Ovary (tissue), 3 donors: ENCODE data around the gene SPATA33.

Experiments
- POLR2A ChIP-seq: fragments of 450-650 bp; IDR thresholded peaks from one replicate; pipeline ENCODE4 v1.6.1; 2017; ENCODE audit warnings: antibody characterized with exemption, mild to moderate bottlenecking, moderate library complexity
- TF ChIP-seq, protein P1 (sequence below), 3 donors: fragments of 450-650 bp in 2 of 3; fragments of 200-600 bp in 1 of 3; IDR thresholded peaks; one replicate each; pipeline versions ENCODE4 v1.5.1 to v1.8.0; 2016 to 2022; ENCODE audit warnings: antibody characterized with exemption in 3 of 3, mild to moderate bottlenecking in 1 of 3
- donor health status: DM: no; HTN: no; CAD: no.

DNA sequence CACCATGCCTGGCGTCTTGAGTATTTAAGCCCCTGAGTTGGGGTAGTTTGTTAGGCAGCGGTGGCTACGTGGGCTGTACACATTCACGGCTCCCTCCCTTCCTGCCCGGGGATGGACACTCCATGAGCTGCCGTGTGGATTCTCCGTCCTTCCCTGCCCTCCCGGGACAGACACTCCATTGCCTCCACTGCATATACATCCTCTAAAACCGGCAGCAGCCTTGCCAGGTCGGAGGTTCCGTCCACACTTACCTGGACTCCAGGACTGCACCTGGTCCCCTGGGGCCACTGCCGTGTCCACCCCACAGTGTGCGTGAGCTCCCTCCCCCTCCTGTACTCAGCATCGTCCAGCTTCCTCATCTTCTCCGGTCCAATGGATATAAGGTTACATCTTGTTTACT lies 47.4 kb downstream of the SPATA33 start:
- TF ChIP-seq, protein P1, sequence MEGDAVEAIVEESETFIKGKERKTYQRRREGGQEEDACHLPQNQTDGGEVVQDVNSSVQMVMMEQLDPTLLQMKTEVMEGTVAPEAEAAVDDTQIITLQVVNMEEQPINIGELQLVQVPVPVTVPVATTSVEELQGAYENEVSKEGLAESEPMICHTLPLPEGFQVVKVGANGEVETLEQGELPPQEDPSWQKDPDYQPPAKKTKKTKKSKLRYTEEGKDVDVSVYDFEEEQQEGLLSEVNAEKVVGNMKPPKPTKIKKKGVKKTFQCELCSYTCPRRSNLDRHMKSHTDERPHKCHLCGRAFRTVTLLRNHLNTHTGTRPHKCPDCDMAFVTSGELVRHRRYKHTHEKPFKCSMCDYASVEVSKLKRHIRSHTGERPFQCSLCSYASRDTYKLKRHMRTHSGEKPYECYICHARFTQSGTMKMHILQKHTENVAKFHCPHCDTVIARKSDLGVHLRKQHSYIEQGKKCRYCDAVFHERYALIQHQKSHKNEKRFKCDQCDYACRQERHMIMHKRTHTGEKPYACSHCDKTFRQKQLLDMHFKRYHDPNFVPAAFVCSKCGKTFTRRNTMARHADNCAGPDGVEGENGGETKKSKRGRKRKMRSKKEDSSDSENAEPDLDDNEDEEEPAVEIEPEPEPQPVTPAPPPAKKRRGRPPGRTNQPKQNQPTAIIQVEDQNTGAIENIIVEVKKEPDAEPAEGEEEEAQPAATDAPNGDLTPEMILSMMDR (IDR thresholded peaks at IDR 0.05) = no peak
- no peak for TF ChIP-seq POLR2A
